ENCODE data around the gene GARS1. TPM values are rescaled to one million over a fixed set of nuclear protein-coding genes. Genes with fewer than 3 reads are reported as not detected.

GARS1 gene
- total and polyA plus RNA-seq, 4 donors: 43.3 to 73.6 (median 67.8) TPM

GRCh38 chr7:30664184-30664885 is 69.7 kb downstream of the GARS1 start:
- DNase-seq (ENCODE audit: low spot score): no peak
- no peaks in the 10 kb centered on the region for H3K36me3 ChIP-seq (ENCODE audit: control insufficient read depth in 4 of 4, insufficient read depth in 3 of 4, low read depth in 1 of 4, low read length in 3 of 4)
- H3K9me3 ChIP-seq (ENCODE audit: control insufficient read depth in 4 of 4, low read length in 3 of 4): no peaks in the 10 kb centered on the region
- H3K4me1 ChIP-seq (ENCODE audit: control insufficient read depth in 4 of 4, insufficient read depth in 4 of 4, low read length in 3 of 4): no peaks in the 10 kb centered on the region
- TF ChIP-seq YY1 (IDR thresholded peaks at IDR 0.05) (no peak), GABPA (IDR thresholded peaks at IDR 0.05 in 1 of 2, conservative IDR thresholded peaks at IDR 0.05 in 1 of 2) (no peak), FOXA2 (IDR thresholded peaks at IDR 0.05) (no peak), HNF4A (conservative IDR thresholded peaks at IDR 0.05) (no peak), SP1 (IDR thresholded peaks at IDR 0.05) (no peak), HNF4G (IDR thresholded peaks at IDR 0.05) (no peak), NR2F2 (IDR thresholded peaks at IDR 0.05) (no peak), TAF1 (conservative IDR thresholded peaks at IDR 0.05) (no peak), FOXA1 (IDR thresholded peaks at IDR 0.05) (no peak), EGR1 (IDR thresholded peaks at IDR 0.05; ENCODE audit: low read depth in 2 of 2) (no peak), RAD21 (IDR thresholded peaks at IDR 0.05) (no peak)
- TF ChIP-seq, protein P1, sequence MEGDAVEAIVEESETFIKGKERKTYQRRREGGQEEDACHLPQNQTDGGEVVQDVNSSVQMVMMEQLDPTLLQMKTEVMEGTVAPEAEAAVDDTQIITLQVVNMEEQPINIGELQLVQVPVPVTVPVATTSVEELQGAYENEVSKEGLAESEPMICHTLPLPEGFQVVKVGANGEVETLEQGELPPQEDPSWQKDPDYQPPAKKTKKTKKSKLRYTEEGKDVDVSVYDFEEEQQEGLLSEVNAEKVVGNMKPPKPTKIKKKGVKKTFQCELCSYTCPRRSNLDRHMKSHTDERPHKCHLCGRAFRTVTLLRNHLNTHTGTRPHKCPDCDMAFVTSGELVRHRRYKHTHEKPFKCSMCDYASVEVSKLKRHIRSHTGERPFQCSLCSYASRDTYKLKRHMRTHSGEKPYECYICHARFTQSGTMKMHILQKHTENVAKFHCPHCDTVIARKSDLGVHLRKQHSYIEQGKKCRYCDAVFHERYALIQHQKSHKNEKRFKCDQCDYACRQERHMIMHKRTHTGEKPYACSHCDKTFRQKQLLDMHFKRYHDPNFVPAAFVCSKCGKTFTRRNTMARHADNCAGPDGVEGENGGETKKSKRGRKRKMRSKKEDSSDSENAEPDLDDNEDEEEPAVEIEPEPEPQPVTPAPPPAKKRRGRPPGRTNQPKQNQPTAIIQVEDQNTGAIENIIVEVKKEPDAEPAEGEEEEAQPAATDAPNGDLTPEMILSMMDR (IDR thresholded peaks at IDR 0.05; ENCODE audit: low read depth, low read length, missing input control): no peak
- TF ChIP-seq, protein P2, sequence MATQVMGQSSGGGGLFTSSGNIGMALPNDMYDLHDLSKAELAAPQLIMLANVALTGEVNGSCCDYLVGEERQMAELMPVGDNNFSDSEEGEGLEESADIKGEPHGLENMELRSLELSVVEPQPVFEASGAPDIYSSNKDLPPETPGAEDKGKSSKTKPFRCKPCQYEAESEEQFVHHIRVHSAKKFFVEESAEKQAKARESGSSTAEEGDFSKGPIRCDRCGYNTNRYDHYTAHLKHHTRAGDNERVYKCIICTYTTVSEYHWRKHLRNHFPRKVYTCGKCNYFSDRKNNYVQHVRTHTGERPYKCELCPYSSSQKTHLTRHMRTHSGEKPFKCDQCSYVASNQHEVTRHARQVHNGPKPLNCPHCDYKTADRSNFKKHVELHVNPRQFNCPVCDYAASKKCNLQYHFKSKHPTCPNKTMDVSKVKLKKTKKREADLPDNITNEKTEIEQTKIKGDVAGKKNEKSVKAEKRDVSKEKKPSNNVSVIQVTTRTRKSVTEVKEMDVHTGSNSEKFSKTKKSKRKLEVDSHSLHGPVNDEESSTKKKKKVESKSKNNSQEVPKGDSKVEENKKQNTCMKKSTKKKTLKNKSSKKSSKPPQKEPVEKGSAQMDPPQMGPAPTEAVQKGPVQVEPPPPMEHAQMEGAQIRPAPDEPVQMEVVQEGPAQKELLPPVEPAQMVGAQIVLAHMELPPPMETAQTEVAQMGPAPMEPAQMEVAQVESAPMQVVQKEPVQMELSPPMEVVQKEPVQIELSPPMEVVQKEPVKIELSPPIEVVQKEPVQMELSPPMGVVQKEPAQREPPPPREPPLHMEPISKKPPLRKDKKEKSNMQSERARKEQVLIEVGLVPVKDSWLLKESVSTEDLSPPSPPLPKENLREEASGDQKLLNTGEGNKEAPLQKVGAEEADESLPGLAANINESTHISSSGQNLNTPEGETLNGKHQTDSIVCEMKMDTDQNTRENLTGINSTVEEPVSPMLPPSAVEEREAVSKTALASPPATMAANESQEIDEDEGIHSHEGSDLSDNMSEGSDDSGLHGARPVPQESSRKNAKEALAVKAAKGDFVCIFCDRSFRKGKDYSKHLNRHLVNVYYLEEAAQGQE (IDR thresholded peaks at IDR 0.05): no peak
- no peak overlapping the region for H3K4me3 ChIP-seq (ENCODE audit: low read depth in 1 of 3, low read length in 3 of 3)
- no peak overlapping the region for H3K9ac ChIP-seq (ENCODE audit: low read depth in 1 of 2, low read length in 2 of 2)
- H3K27ac ChIP-seq (ENCODE audit: low read depth in 1 of 2, low read length in 2 of 2): no peak overlapping the region
- no peaks in the 10 kb centered on the region for H3K27me3 ChIP-seq (ENCODE audit: control insufficient read depth in 4 of 4, insufficient read depth in 4 of 4, low read length in 3 of 4)
- 90% methylated on average over 2 of the region's 2 CpGs for WGBS

GRCh38 chr7:30665043-30665442 is 70.4 kb downstream of the GARS1 start:
- no peaks in the 10 kb centered on the region for H3K36me3 ChIP-seq (ENCODE audit: control insufficient read depth in 4 of 4, insufficient read depth in 3 of 4, low read depth in 1 of 4, low read length in 3 of 4)
- no peak overlapping the region for H3K9ac ChIP-seq (ENCODE audit: low read depth in 1 of 2, low read length in 2 of 2)
- 83% methylated on average over 8 of the region's 8 CpGs for WGBS
- H3K27me3 ChIP-seq (ENCODE audit: control insufficient read depth in 4 of 4, insufficient read depth in 4 of 4, low read length in 3 of 4): no peaks in the 10 kb centered on the region
- H3K4me3 ChIP-seq (ENCODE audit: low read depth in 1 of 3, low read length in 3 of 3): no peak overlapping the region
- no peaks in the 10 kb centered on the region for H3K4me1 ChIP-seq (ENCODE audit: control insufficient read depth in 4 of 4, insufficient read depth in 4 of 4, low read length in 3 of 4)
- no peaks in the 10 kb centered on the region for H3K9me3 ChIP-seq (ENCODE audit: control insufficient read depth in 4 of 4, low read length in 3 of 4)
- no peak overlapping the region for H3K27ac ChIP-seq (ENCODE audit: low read depth in 1 of 2, low read length in 2 of 2)
- no peak for DNase-seq (ENCODE audit: low spot score)
- TF ChIP-seq, protein P1 (IDR thresholded peaks at IDR 0.05; ENCODE audit: low read depth, low read length, missing input control): no peak
- TF ChIP-seq RAD21 (IDR thresholded peaks at IDR 0.05) (no peak), FOXA1 (IDR thresholded peaks at IDR 0.05) (no peak), NR2F2 (IDR thresholded peaks at IDR 0.05) (no peak), YY1 (IDR thresholded peaks at IDR 0.05) (no peak), ATF3 (IDR thresholded peaks at IDR 0.05) (no peak), HNF4G (IDR thresholded peaks at IDR 0.05) (no peak), TAF1 (conservative IDR thresholded peaks at IDR 0.05) (no peak), RXRA (IDR thresholded peaks at IDR 0.05) (no peak), EGR1 (IDR thresholded peaks at IDR 0.05; ENCODE audit: low read depth in 2 of 2) (no peak), GABPA (IDR thresholded peaks at IDR 0.05 in 1 of 2, conservative IDR thresholded peaks at IDR 0.05 in 1 of 2) (no peak), FOXA2 (IDR thresholded peaks at IDR 0.05) (no peak)
- TF ChIP-seq, protein P2 (IDR thresholded peaks at IDR 0.05): no peak
